ENCODE results near the gene MAGEA6. TPM values are rescaled to one million over a fixed set of nuclear protein-coding genes. Genes with fewer than 3 reads are reported as not detected.
"Not testable (repeated sequence)": the region's sequence is repeated elsewhere in the genome, so short reads cannot be mapped to it uniquely, and the experiment has no call there.

Gene MAGEA6
- total RNA-seq, 2 donors from 2014 or later = not detected

- Histone ChIP-seq H3K36me3 (no peaks in the 10 kb centered on the region), H3K27me3 (no peaks in the 10 kb centered on the region), H3K4me1 (no peaks in the 10 kb centered on the region), H3K4me3 (no peak overlapping the region), H3K27ac (no peak overlapping the region), H3K9me3 (no peaks in the 10 kb centered on the region)
- TF ChIP-seq CTCF (IDR thresholded peaks at IDR 0.05) = no peak
- DNase-seq (ENCODE audit: low spot score) = no peak
Observed at GRCh38 chrX:152810403-152810802, 40.9 kb upstream of the MAGEA6 start.

GRCh38 chrX:152806035-152806434, 36.5 kb upstream of the MAGEA6 start:
- no peak for DNase-seq (ENCODE audit: low spot score)
- no peaks in the 10 kb centered on the region for H3K36me3 ChIP-seq
- no peaks in the 10 kb centered on the region for H3K27me3 ChIP-seq
- no peaks in the 10 kb centered on the region for H3K4me1 ChIP-seq
- no peak for TF ChIP-seq CTCF (IDR thresholded peaks at IDR 0.05)
- H3K4me3 ChIP-seq = no peak overlapping the region
- no peaks in the 10 kb centered on the region for H3K9me3 ChIP-seq
- H3K27ac ChIP-seq = no peak overlapping the region

- Histone ChIP-seq H3K4me1 (no peaks in the 10 kb centered on the region), H3K27me3 (no peaks in the 10 kb centered on the region), H3K27ac (no peak overlapping the region), H3K9me3 (no peaks in the 10 kb centered on the region), H3K4me3 (no peak overlapping the region), H3K36me3 (no peaks in the 10 kb centered on the region)
- no peak for DNase-seq (ENCODE audit: low spot score)
- no peak for TF ChIP-seq CTCF (IDR thresholded peaks at IDR 0.05)
Observed at GRCh38 chrX:152798945-152799344, 29.5 kb upstream of the MAGEA6 start.

- not testable (repeated sequence) for DNase-seq (ENCODE audit: low spot score); H3K27me3 ChIP-seq; H3K4me1 ChIP-seq; H3K9me3 ChIP-seq; H3K36me3 ChIP-seq; H3K27ac ChIP-seq; H3K4me3 ChIP-seq
Observed at GRCh38 chrX:152787062-152787461, 17.6 kb upstream of the MAGEA6 start.

GRCh38 chrX:152766562-152766961, 2.9 kb downstream of the MAGEA6 start:
- not testable (repeated sequence) for H3K9me3 ChIP-seq; H3K4me3 ChIP-seq; H3K36me3 ChIP-seq; DNase-seq (ENCODE audit: low spot score); H3K27me3 ChIP-seq; H3K27ac ChIP-seq; H3K4me1 ChIP-seq

- not testable (repeated sequence) for H3K27me3 ChIP-seq; DNase-seq (ENCODE audit: low spot score); H3K4me1 ChIP-seq; H3K4me3 ChIP-seq; H3K36me3 ChIP-seq; H3K27ac ChIP-seq; H3K9me3 ChIP-seq
Observed at GRCh38 chrX:152761582-152761981, 7.9 kb downstream of the MAGEA6 start.

GRCh38 chrX:152759544-152759943, 9.9 kb downstream of the MAGEA6 start:
- peak; percentile 36 for DNase-seq (ENCODE audit: low spot score)
- H3K4me1 ChIP-seq, H3K27ac ChIP-seq, H3K9me3 ChIP-seq, H3K27me3 ChIP-seq, H3K4me3 ChIP-seq, H3K36me3 ChIP-seq: not testable (repeated sequence)

GRCh38 chrX:152758918-152759317, 10.6 kb downstream of the MAGEA6 start, which contains the start of gene CSAG3:
CSAG3 (plus strand) TSS chrX:152759218.
- H3K4me1 ChIP-seq = not testable (repeated sequence)

GRCh38 chrX:152754871-152755270, 14.6 kb downstream of the MAGEA6 start:
- H3K36me3 ChIP-seq; H3K4me3 ChIP-seq; H3K9me3 ChIP-seq; H3K27ac ChIP-seq; H3K4me1 ChIP-seq; H3K27me3 ChIP-seq; DNase-seq (ENCODE audit: low spot score): not testable (repeated sequence)

More at GRCh38 chrX:152758918-152759317, 10.6 kb downstream of the MAGEA6 start, which contains the start of gene CSAG3:
- not testable (repeated sequence) for H3K27me3 ChIP-seq; DNase-seq (ENCODE audit: low spot score); H3K9me3 ChIP-seq; H3K36me3 ChIP-seq; H3K4me3 ChIP-seq; H3K27ac ChIP-seq

- not testable (repeated sequence) for H3K27me3 ChIP-seq, H3K36me3 ChIP-seq, H3K9me3 ChIP-seq
Observed at GRCh38 chrX:152753686-152754650, 15.5 kb downstream of the MAGEA6 start, which contains the start of gene MAGEA2. MAGEA2 (minus strand) TSS chrX:152753842; CDS start chrX:152751363, 2,479 bp downstream.

More at GRCh38 chrX:152753686-152754650, 15.5 kb downstream of the MAGEA6 start, which contains the start of gene MAGEA2:
- not testable (repeated sequence) for H3K27ac ChIP-seq; DNase-seq (ENCODE audit: low spot score); H3K4me1 ChIP-seq; H3K4me3 ChIP-seq

All from right atrium auricular region (tissue), 2 donors.